Measurements from ENCODE around the gene AGPS.
"Not testable (repeated sequence)": the region's sequence is repeated elsewhere in the genome, so short reads cannot be mapped to it uniquely, and the experiment has no call there.

GRCh38 chr2:177431111-177431725 lies 38.6 kb downstream of the AGPS start:
- not testable (repeated sequence) for TF ChIP-seq CTCF (IDR thresholded peaks at IDR 0.05); ZFX (IDR thresholded peaks at IDR 0.05; ENCODE audit: borderline replicate concordance)

Data from 22Rv1 (cell line).